Activated naive CD4-positive, alpha-beta T cell treated with anti-CD3 and anti-CD28 coated beads, Interleukin-2, amount 50 U/mL, for 72 hours (primary cell): ENCODE results near the gene CAMTA1. TPM values are rescaled to one million over a fixed set of nuclear protein-coding genes. Genes with fewer than 3 reads are reported as not detected.
A peak's percentile ranks its signal among the peaks of the same experiment; 100 is the strongest.
"Not testable (repeated sequence)": the region's sequence is repeated elsewhere in the genome, so short reads cannot be mapped to it uniquely, and the experiment has no call there.

Experiments
- ATAC-seq, 2 donors: fragments of 150-1000 bp; cut with Tn5 transposase; 2 replicates each; pipeline ENCODE4 v1.10.0; 2021; ENCODE audit warnings: mild to moderate bottlenecking in 2 of 2, moderate library complexity in 2 of 2
- DNase-seq, 2 donors: peaks; one replicate each; pipeline ENCODE4 v3.0.0; 2021 to 2022; ENCODE audit warnings: low spot score in 2 of 2
- H3K27ac Mint-ChIP-seq, 2 donors: one replicate each; pipeline ENCODE4 v1.8.0; 2022; ENCODE audit warnings: mild to moderate bottlenecking in 2 of 2, mixed read lengths in 2 of 2
- H3K36me3 Mint-ChIP-seq, 2 donors: one replicate each; pipeline ENCODE4 v1.8.0; 2022; ENCODE audit warnings: mixed read lengths in 2 of 2
- H3K9me3 Mint-ChIP-seq, 2 donors: one replicate each; pipeline ENCODE4 v1.8.0; 2022; ENCODE audit warnings: mixed read lengths in 2 of 2
- total RNA-seq, 2 donors: library from RNA; stranded (reverse); gene quantifications; one replicate each; pipeline ENCODE4 v1.2.3, GENCODE V29; 2022

CAMTA1 gene
- total RNA-seq, 2 donors from 2014 or later: 50.4 to 76.4 TPM

- ATAC-seq: peak; percentile 49 to 50
- H3K9me3 Mint-ChIP-seq: no peaks in the 10 kb centered on the region
- no peak overlapping the region for H3K27ac Mint-ChIP-seq
- peaks cover 4 to 7% of the 10 kb centered on the region in 2 donors for H3K36me3 Mint-ChIP-seq
- no peak for DNase-seq
These were observed 37.5 kb downstream of the CAMTA1 start for GRCh38 chr1:6822530-6823359.

GRCh38 chr1:6823793-6824192, 38.5 kb downstream of the CAMTA1 start:
- ATAC-seq (no peak), DNase-seq (no peak)
- H3K36me3 Mint-ChIP-seq: peaks cover 5 to 7% of the 10 kb centered on the region in 2 donors
- no peak overlapping the region for H3K27ac Mint-ChIP-seq
- H3K9me3 Mint-ChIP-seq: no peaks in the 10 kb centered on the region

GRCh38 chr1:6824665-6825368, 39.6 kb downstream of the CAMTA1 start:
- no peaks in the 10 kb centered on the region for H3K9me3 Mint-ChIP-seq
- no peak overlapping the region for H3K27ac Mint-ChIP-seq
- H3K36me3 Mint-ChIP-seq: peaks cover 1 to 9% of the 10 kb centered on the region in 2 donors
- DNase-seq (no peak), ATAC-seq (no peak)

- Mint-ChIP-seq H3K27ac (no peak overlapping the region), H3K9me3 (no peaks in the 10 kb centered on the region), H3K36me3 (peaks cover 0 to 9% of the 10 kb centered on the region in 2 donors)
- no peak for DNase-seq
- no peak for ATAC-seq
These were observed 40.6 kb downstream of the CAMTA1 start for GRCh38 chr1:6825828-6826227.

- DNase-seq: no peak
- no peaks in the 10 kb centered on the region for H3K9me3 Mint-ChIP-seq
- H3K27ac Mint-ChIP-seq: no peak overlapping the region
- H3K36me3 Mint-ChIP-seq: peaks cover 0 to 9% of the 10 kb centered on the region in 2 donors
- no peak for ATAC-seq
These were observed 41.8 kb downstream of the CAMTA1 start for GRCh38 chr1:6827079-6827478.

- ATAC-seq: no peak
- Mint-ChIP-seq H3K36me3 (peaks cover 0 to 9% of the 10 kb centered on the region in 2 donors), H3K27ac (no peak overlapping the region)
These were observed 42.4 kb downstream of the CAMTA1 start for GRCh38 chr1:6827630-6828165.

GRCh38 chr1:6831366-6831765, 46.1 kb downstream of the CAMTA1 start:
- Mint-ChIP-seq H3K27ac (no peak overlapping the region), H3K9me3 (no peaks in the 10 kb centered on the region), H3K36me3 (peaks cover 0 to 9% of the 10 kb centered on the region in 2 donors)
- ATAC-seq (no peak), DNase-seq (no peak)

More at GRCh38 chr1:6827630-6828165, 42.4 kb downstream of the CAMTA1 start:
- H3K9me3 Mint-ChIP-seq: no peaks in the 10 kb centered on the region
- no peak for DNase-seq

GRCh38 chr1:6832006-6832405, 46.8 kb downstream of the CAMTA1 start:
- DNase-seq, H3K27ac Mint-ChIP-seq, ATAC-seq, H3K36me3 Mint-ChIP-seq, H3K9me3 Mint-ChIP-seq: not testable (repeated sequence)

- H3K27ac Mint-ChIP-seq: no peak overlapping the region
- no peak for ATAC-seq
- DNase-seq: no peak
- no peaks in the 10 kb centered on the region for H3K9me3 Mint-ChIP-seq
- H3K36me3 Mint-ChIP-seq: peaks cover 0 to 5% of the 10 kb centered on the region in 2 donors
These were observed 47.4 kb downstream of the CAMTA1 start for GRCh38 chr1:6832531-6833188.

GRCh38 chr1:6833804-6834203, 48.5 kb downstream of the CAMTA1 start:
- no peak overlapping the region for H3K27ac Mint-ChIP-seq
- H3K36me3 Mint-ChIP-seq: peaks cover 0 to 4% of the 10 kb centered on the region in 2 donors
- DNase-seq (no peak), ATAC-seq (no peak)
- no peaks in the 10 kb centered on the region for H3K9me3 Mint-ChIP-seq

GRCh38 chr1:6834366-6834765, 49.1 kb downstream of the CAMTA1 start:
- H3K36me3 Mint-ChIP-seq: peaks cover 0 to 2% of the 10 kb centered on the region in 2 donors
- ATAC-seq (no peak), DNase-seq (no peak)
- H3K27ac Mint-ChIP-seq: no peak overlapping the region
- no peaks in the 10 kb centered on the region for H3K9me3 Mint-ChIP-seq

- no peak for DNase-seq
- no peak overlapping the region for H3K27ac Mint-ChIP-seq
- H3K9me3 Mint-ChIP-seq: no peaks in the 10 kb centered on the region
- H3K36me3 Mint-ChIP-seq: no peaks in the 10 kb centered on the region
- ATAC-seq: no peak
These were observed 49.9 kb downstream of the CAMTA1 start for GRCh38 chr1:6835139-6835538.

GRCh38 chr1:6842301-6842700, 57.0 kb downstream of the CAMTA1 start:
- Mint-ChIP-seq H3K9me3 (peaks cover 0 to 10% of the 10 kb centered on the region in 2 donors), H3K27ac (no peak overlapping the region), H3K36me3 (peaks cover 9 to 42% of the 10 kb centered on the region in 2 donors)
- ATAC-seq: no peak
- no peak for DNase-seq

GRCh38 chr1:6845786-6846185, 60.5 kb downstream of the CAMTA1 start:
- peaks cover 16 to 43% of the 10 kb centered on the region in 2 donors for H3K36me3 Mint-ChIP-seq
- DNase-seq: not testable (repeated sequence)

GRCh38 chr1:6848816-6849215, 63.6 kb downstream of the CAMTA1 start:
- H3K27ac Mint-ChIP-seq: no peak overlapping the region
- H3K36me3 Mint-ChIP-seq: peaks cover 20 to 45% of the 10 kb centered on the region in 2 donors
- H3K9me3 Mint-ChIP-seq: peaks cover 0 to 18% of the 10 kb centered on the region in 2 donors
- no peak for DNase-seq
- no peak for ATAC-seq

More at GRCh38 chr1:6845786-6846185, 60.5 kb downstream of the CAMTA1 start:
- H3K27ac Mint-ChIP-seq, ATAC-seq: not testable (repeated sequence)
- H3K9me3 Mint-ChIP-seq: peaks cover 0 to 14% of the 10 kb centered on the region in 2 donors

- no peak for ATAC-seq
These were observed 65.3 kb downstream of the CAMTA1 start for GRCh38 chr1:6850537-6850936.

More at GRCh38 chr1:6850537-6850936, 65.3 kb downstream of the CAMTA1 start:
- H3K9me3 Mint-ChIP-seq: peaks cover 0 to 11% of the 10 kb centered on the region in 2 donors
- no peak overlapping the region for H3K27ac Mint-ChIP-seq
- H3K36me3 Mint-ChIP-seq: peaks cover 17 to 34% of the 10 kb centered on the region in 2 donors
- DNase-seq: no peak
